Neural cell (in vitro differentiated cells): ENCODE measurements around the gene SCP2.

ENCODE experiments used
- EP300 ChIP-seq: fragments of 450-650 bp; conservative IDR thresholded peaks from 2 replicates; pipeline ENCODE4 v1.6.1; 2014; ENCODE audit warnings: antibody characterized with exemption, mild to moderate bottlenecking, moderate library complexity; ENCODE audit not compliant: poor library complexity, severe bottlenecking
- EZH2 ChIP-seq: fragments of 200-600, 300-800 bp; shearing (Covaris generic), sonication (generic); IDR thresholded peaks from 2 replicates; pipeline ENCODE4 v1.6.1; 2014; ENCODE audit warnings: antibody characterized with exemption, low read length, borderline replicate concordance, mild to moderate bottlenecking; ENCODE audit not compliant: insufficient read depth, poor library complexity, severe bottlenecking
- MXI1 ChIP-seq: fragments of 450-650 bp; conservative IDR thresholded peaks from 2 replicates; pipeline ENCODE4 v1.6.1; 2014; ENCODE audit warnings: antibody characterized with exemption, mild to moderate bottlenecking; ENCODE audit not compliant: poor library complexity, severe bottlenecking
- POLR2AphosphoS5 ChIP-seq: IDR thresholded peaks from 2 replicates; pipeline ENCODE4 v1.6.1; 2012
- SMC3 ChIP-seq: fragments of 450-650 bp; conservative IDR thresholded peaks from 2 replicates; pipeline ENCODE4 v1.6.1; 2014; ENCODE audit warnings: antibody characterized with exemption, mild to moderate bottlenecking, moderate library complexity; ENCODE audit not compliant: poor library complexity
- TAF1 ChIP-seq: IDR thresholded peaks from 2 replicates; pipeline ENCODE4 v1.6.1; 2012; ENCODE audit warnings: low read depth
- TF ChIP-seq, protein P1 (sequence below): fragments of 450-650 bp; IDR thresholded peaks from 2 replicates; pipeline ENCODE4 v1.5.1; 2014; ENCODE audit warnings: antibody characterized with exemption, mild to moderate bottlenecking, moderate library complexity; ENCODE audit not compliant: poor library complexity, severe bottlenecking
- TF ChIP-seq, protein P2 (sequence below): IDR thresholded peaks from 2 replicates; pipeline ENCODE4 v1.6.1; 2012; ENCODE audit warnings: borderline replicate concordance

DNA sequence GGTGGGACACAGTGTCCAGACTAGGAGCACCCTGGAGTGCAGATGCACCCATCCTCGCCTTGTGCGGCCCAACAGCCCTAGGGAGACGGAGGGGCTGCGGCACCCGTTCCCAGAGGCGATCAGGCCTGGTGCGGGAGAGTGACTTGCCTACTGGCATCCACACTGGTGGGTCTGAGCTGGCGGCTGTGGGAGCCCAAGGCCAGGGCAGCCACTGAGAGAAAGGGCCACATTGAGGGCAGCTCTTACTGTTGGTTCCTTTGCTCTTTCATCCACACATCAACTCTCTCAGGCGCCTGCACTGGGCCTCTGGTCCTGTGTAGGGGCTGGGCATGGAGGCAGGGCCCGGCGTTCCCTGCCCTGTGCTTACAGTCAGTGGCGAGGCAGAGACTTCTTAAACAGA, 143.5 kb downstream of the SCP2 start:
- no peak for TF ChIP-seq EZH2
- TF ChIP-seq, protein P1, sequence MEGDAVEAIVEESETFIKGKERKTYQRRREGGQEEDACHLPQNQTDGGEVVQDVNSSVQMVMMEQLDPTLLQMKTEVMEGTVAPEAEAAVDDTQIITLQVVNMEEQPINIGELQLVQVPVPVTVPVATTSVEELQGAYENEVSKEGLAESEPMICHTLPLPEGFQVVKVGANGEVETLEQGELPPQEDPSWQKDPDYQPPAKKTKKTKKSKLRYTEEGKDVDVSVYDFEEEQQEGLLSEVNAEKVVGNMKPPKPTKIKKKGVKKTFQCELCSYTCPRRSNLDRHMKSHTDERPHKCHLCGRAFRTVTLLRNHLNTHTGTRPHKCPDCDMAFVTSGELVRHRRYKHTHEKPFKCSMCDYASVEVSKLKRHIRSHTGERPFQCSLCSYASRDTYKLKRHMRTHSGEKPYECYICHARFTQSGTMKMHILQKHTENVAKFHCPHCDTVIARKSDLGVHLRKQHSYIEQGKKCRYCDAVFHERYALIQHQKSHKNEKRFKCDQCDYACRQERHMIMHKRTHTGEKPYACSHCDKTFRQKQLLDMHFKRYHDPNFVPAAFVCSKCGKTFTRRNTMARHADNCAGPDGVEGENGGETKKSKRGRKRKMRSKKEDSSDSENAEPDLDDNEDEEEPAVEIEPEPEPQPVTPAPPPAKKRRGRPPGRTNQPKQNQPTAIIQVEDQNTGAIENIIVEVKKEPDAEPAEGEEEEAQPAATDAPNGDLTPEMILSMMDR = no peak
- TF ChIP-seq EP300 = no peak
- TF ChIP-seq, protein P2, sequence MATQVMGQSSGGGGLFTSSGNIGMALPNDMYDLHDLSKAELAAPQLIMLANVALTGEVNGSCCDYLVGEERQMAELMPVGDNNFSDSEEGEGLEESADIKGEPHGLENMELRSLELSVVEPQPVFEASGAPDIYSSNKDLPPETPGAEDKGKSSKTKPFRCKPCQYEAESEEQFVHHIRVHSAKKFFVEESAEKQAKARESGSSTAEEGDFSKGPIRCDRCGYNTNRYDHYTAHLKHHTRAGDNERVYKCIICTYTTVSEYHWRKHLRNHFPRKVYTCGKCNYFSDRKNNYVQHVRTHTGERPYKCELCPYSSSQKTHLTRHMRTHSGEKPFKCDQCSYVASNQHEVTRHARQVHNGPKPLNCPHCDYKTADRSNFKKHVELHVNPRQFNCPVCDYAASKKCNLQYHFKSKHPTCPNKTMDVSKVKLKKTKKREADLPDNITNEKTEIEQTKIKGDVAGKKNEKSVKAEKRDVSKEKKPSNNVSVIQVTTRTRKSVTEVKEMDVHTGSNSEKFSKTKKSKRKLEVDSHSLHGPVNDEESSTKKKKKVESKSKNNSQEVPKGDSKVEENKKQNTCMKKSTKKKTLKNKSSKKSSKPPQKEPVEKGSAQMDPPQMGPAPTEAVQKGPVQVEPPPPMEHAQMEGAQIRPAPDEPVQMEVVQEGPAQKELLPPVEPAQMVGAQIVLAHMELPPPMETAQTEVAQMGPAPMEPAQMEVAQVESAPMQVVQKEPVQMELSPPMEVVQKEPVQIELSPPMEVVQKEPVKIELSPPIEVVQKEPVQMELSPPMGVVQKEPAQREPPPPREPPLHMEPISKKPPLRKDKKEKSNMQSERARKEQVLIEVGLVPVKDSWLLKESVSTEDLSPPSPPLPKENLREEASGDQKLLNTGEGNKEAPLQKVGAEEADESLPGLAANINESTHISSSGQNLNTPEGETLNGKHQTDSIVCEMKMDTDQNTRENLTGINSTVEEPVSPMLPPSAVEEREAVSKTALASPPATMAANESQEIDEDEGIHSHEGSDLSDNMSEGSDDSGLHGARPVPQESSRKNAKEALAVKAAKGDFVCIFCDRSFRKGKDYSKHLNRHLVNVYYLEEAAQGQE = no peak
- TF ChIP-seq MXI1 = no peak
- no peak for TF ChIP-seq POLR2AphosphoS5
- TF ChIP-seq SMC3 = no peak
- no peak for TF ChIP-seq TAF1
